NCI-H774 (cell line): ENCODE data around the gene CENPE.

Source experiments
- DNase-seq: peaks from one replicate; lab custom pipeline; 2025; lab: John Stamatoyannopoulos, UW

CENPE gene

GRCh38 chr4:103123114-103123513 lies 75.0 kb downstream of the CENPE start:
- no peak for DNase-seq

- DNase-seq: no peak
These were observed 80.0 kb downstream of the CENPE start for GRCh38 chr4:103118166-103118565.

- DNase-seq: no peak
These were observed 86.5 kb downstream of the CENPE start for GRCh38 chr4:103111598-103111997.

GRCh38 chr4:103108542-103108941 lies 89.6 kb downstream of the CENPE start:
- DNase-seq: no peak

- no peak for DNase-seq
These were observed 92.4 kb downstream of the CENPE start for GRCh38 chr4:103105558-103106356.

GRCh38 chr4:103104886-103105285 lies 93.3 kb downstream of the CENPE start:
- no peak for DNase-seq

- DNase-seq: no peak
These were observed 97.5 kb downstream of the CENPE start for GRCh38 chr4:103100691-103101090.

- DNase-seq: peak; percentile 58
These were observed 98.3 kb downstream of the CENPE start, which contains the start of gene BDH2 for GRCh38 chr4:103099691-103100392. Gene BDH2, minus strand, starts transcription at chr4:103099834. Its CDS starts 3,580 bp downstream, at chr4:103096254.

- no peak for DNase-seq
These were observed 99.2 kb downstream of the CENPE start for GRCh38 chr4:103098756-103099440.

GRCh38 chr4:103098341-103098740 lies 99.8 kb downstream of the CENPE start:
- no peak for DNase-seq

- no peak for DNase-seq
These were observed 101.0 kb downstream of the CENPE start for GRCh38 chr4:103097112-103097511.

GRCh38 chr4:103095080-103095479 lies 103.1 kb downstream of the CENPE start:
- no peak for DNase-seq

- no peak for DNase-seq
These were observed 105.9 kb downstream of the CENPE start for GRCh38 chr4:103092245-103092644.

GRCh38 chr4:103091601-103092223 lies 106.4 kb downstream of the CENPE start:
- DNase-seq: no peak

- DNase-seq: no peak
These were observed 108.7 kb downstream of the CENPE start for GRCh38 chr4:103089481-103089880.

GRCh38 chr4:103086551-103086950 lies 111.6 kb downstream of the CENPE start:
- DNase-seq: no peak

GRCh38 chr4:103085555-103086196 lies 112.5 kb downstream of the CENPE start:
- DNase-seq: no peak

- DNase-seq: no peak
These were observed 118.5 kb downstream of the CENPE start for GRCh38 chr4:103079621-103080020.

- no peak for DNase-seq
These were observed 121.3 kb downstream of the CENPE start, which contains the start of gene SLC9B2 for GRCh38 chr4:103076747-103077347. Gene SLC9B2, minus strand, starts transcription at chr4:103076761. Its CDS starts 9,211 bp downstream, at chr4:103067550.

GRCh38 chr4:103075894-103076746 lies 122.0 kb downstream of the CENPE start:
- no peak for DNase-seq
